Muscle of arm (tissue), 12 donors: ENCODE data around the gene ADPGK. TPM values are rescaled to one million over a fixed set of nuclear protein-coding genes. Genes with fewer than 3 reads are reported as not detected.
"Not testable (repeated sequence)": the region's sequence is repeated elsewhere in the genome, so short reads cannot be mapped to it uniquely, and the experiment has no call there.

ENCODE experiments used
- DNase-seq: peaks from one replicate; pipeline ENCODE4 v3.0.0-alpha.2; 2013
- polyA plus RNA-seq, 12 donors: library from polyadenylated mRNA; unstranded; fragments of 120-200 nt; gene quantifications; one replicate each; pipeline ENCODE4 v1.2.1, GENCODE V29; 2013; ENCODE audit not compliant: insufficient read length in 12 of 12

ADPGK gene
- polyA plus RNA-seq, 12 donors, result 27.1 to 50.3 (median 35.2) TPM; not detected in 1

- no peak for DNase-seq
Measured at GRCh38 chr15:72758182-72758581, 25.4 kb downstream of the ADPGK start.

GRCh38 chr15:72754096-72754495 is 29.5 kb downstream of the ADPGK start:
- no peak for DNase-seq

- DNase-seq, result no peak
Measured at GRCh38 chr15:72751751-72752455, 31.7 kb downstream of the ADPGK start.

- no peak for DNase-seq
Measured at GRCh38 chr15:72749700-72750099, 33.9 kb downstream of the ADPGK start.

- DNase-seq, result no peak
Measured at GRCh38 chr15:72740219-72740618, 43.3 kb downstream of the ADPGK start.

GRCh38 chr15:72737723-72738122 is 45.8 kb downstream of the ADPGK start:
- DNase-seq, result no peak

- DNase-seq, result no peak
Measured at GRCh38 chr15:72737061-72737460, 46.5 kb downstream of the ADPGK start.

GRCh38 chr15:72735111-72735510 is 48.4 kb downstream of the ADPGK start:
- DNase-seq, result no peak

GRCh38 chr15:72733941-72734738 is 49.4 kb downstream of the ADPGK start:
- no peak for DNase-seq

- no peak for DNase-seq
Measured at GRCh38 chr15:72732516-72732915, 51.0 kb downstream of the ADPGK start.

- DNase-seq, result no peak
Measured at GRCh38 chr15:72732086-72732485, 51.5 kb downstream of the ADPGK start.

GRCh38 chr15:72728821-72729220 is 54.7 kb downstream of the ADPGK start:
- no peak for DNase-seq

GRCh38 chr15:72728249-72728648 is 55.3 kb downstream of the ADPGK start:
- DNase-seq, result not testable (repeated sequence)

- no peak for DNase-seq
Measured at GRCh38 chr15:72727154-72727553, 56.4 kb downstream of the ADPGK start.

GRCh38 chr15:72725851-72726250 is 57.7 kb downstream of the ADPGK start:
- DNase-seq, result not testable (repeated sequence)

GRCh38 chr15:72725446-72725845 is 58.1 kb downstream of the ADPGK start:
- DNase-seq, result no peak

GRCh38 chr15:72724028-72724427 is 59.5 kb downstream of the ADPGK start:
- no peak for DNase-seq

- peak; percentile 69 for DNase-seq
Measured at GRCh38 chr15:72722071-72722696, 61.4 kb downstream of the ADPGK start.

GRCh38 chr15:72708551-72709303 is 74.8 kb downstream of the ADPGK start:
- not testable (repeated sequence) for DNase-seq

GRCh38 chr15:72706266-72706665 is 77.3 kb downstream of the ADPGK start:
- DNase-seq, result no peak
